Erythroblast (primary cell): ENCODE data around the gene HIF1A.

Experiments
- GATA1 ChIP-seq: IDR thresholded peaks from 2 replicates; pipeline ENCODE4 v1.6.1; 2011; ENCODE audit warnings: low read depth, mild to moderate bottlenecking, control low read depth, low read length, moderate library complexity
- POLR2A ChIP-seq: IDR thresholded peaks from 2 replicates; pipeline ENCODE4 v1.6.1; 2011; ENCODE audit warnings: mild to moderate bottlenecking, low read length

GRCh38 chr14:61759878-61760277 lies 64.6 kb downstream of the HIF1A start:
- TF ChIP-seq POLR2A (no peak), GATA1 (no peak)
